ENCODE data around the gene TDRD9. TPM values are rescaled to one million over a fixed set of nuclear protein-coding genes. Genes with fewer than 3 reads are reported as not detected.

TDRD9 gene
- total and polyA plus RNA-seq, 2 experiments from 2014 or later, result 0.24 TPM; not detected in 1

- TF ChIP-seq, protein P1, sequence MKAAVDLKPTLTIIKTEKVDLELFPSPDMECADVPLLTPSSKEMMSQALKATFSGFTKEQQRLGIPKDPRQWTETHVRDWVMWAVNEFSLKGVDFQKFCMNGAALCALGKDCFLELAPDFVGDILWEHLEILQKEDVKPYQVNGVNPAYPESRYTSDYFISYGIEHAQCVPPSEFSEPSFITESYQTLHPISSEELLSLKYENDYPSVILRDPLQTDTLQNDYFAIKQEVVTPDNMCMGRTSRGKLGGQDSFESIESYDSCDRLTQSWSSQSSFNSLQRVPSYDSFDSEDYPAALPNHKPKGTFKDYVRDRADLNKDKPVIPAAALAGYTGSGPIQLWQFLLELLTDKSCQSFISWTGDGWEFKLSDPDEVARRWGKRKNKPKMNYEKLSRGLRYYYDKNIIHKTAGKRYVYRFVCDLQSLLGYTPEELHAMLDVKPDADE (IDR thresholded peaks at IDR 0.05), result no peak
- no peak for TF ChIP-seq STAT1 (IDR thresholded peaks at IDR 0.05; ENCODE audit: unreplicated experiment)
Measured at GRCh38 chr14:103995876-103996275, 67.6 kb downstream of the TDRD9 start (continued).

- Histone ChIP-seq H3K9me2 (ENCODE audit: insufficient read depth) (no peaks in the 10 kb centered on the region), H3K27ac (ENCODE audit: low read depth) (no peak overlapping the region), H3K79me2 (replicated peaks; ENCODE audit: insufficient read depth) (no peaks in the 10 kb centered on the region), H4K20me1 (replicated peaks; ENCODE audit: insufficient read depth) (no peaks in the 10 kb centered on the region), H3F3A (replicated peaks; ENCODE audit: low read depth) (no peaks in the 10 kb centered on the region), H3K4me3 (no peak overlapping the region), H2AFZ (no peak overlapping the region), H3K27me3 (ENCODE audit: insufficient read depth) (no peaks in the 10 kb centered on the region), H3K4me2 (no peak overlapping the region), H3K36me3 (ENCODE audit: insufficient read depth) (no peaks in the 10 kb centered on the region), H3K4me1 (ENCODE audit: insufficient read depth) (peaks cover 9% of the 10 kb centered on the region; the same call in 1 of the 2 replicates)
- no peaks in the 10 kb centered on the region for H3K27me3 Mint-ChIP-seq (ENCODE audit: insufficient read depth, low read depth, poor library complexity)
- H3K27ac Mint-ChIP-seq, result no peak overlapping the region
- H3K9me3 Mint-ChIP-seq, result no peaks in the 10 kb centered on the region
- ATAC-seq (no peak), DNase-seq (ENCODE audit: low spot score) (no peak)
- no peaks in the 10 kb centered on the region for H3K36me3 Mint-ChIP-seq (ENCODE audit: low read depth)
- peaks cover 5% of the 10 kb centered on the region; the same call in 2 of the 3 replicates for H3K4me1 Mint-ChIP-seq
- H3K4me3 Mint-ChIP-seq, result no peak overlapping the region
- TF ChIP-seq NANOG (IDR thresholded peaks at IDR 0.05; ENCODE audit: borderline replicate concordance), result no peak
- TF ChIP-seq ZNF114 (CRISPR knock-in tag; IDR thresholded peaks at IDR 0.05), result no peak
- TF ChIP-seq CTCF (conservative IDR thresholded peaks at IDR 0.05; ENCODE audit: low read depth in 2 of 2), result no peak
- TF ChIP-seq, protein P2, sequence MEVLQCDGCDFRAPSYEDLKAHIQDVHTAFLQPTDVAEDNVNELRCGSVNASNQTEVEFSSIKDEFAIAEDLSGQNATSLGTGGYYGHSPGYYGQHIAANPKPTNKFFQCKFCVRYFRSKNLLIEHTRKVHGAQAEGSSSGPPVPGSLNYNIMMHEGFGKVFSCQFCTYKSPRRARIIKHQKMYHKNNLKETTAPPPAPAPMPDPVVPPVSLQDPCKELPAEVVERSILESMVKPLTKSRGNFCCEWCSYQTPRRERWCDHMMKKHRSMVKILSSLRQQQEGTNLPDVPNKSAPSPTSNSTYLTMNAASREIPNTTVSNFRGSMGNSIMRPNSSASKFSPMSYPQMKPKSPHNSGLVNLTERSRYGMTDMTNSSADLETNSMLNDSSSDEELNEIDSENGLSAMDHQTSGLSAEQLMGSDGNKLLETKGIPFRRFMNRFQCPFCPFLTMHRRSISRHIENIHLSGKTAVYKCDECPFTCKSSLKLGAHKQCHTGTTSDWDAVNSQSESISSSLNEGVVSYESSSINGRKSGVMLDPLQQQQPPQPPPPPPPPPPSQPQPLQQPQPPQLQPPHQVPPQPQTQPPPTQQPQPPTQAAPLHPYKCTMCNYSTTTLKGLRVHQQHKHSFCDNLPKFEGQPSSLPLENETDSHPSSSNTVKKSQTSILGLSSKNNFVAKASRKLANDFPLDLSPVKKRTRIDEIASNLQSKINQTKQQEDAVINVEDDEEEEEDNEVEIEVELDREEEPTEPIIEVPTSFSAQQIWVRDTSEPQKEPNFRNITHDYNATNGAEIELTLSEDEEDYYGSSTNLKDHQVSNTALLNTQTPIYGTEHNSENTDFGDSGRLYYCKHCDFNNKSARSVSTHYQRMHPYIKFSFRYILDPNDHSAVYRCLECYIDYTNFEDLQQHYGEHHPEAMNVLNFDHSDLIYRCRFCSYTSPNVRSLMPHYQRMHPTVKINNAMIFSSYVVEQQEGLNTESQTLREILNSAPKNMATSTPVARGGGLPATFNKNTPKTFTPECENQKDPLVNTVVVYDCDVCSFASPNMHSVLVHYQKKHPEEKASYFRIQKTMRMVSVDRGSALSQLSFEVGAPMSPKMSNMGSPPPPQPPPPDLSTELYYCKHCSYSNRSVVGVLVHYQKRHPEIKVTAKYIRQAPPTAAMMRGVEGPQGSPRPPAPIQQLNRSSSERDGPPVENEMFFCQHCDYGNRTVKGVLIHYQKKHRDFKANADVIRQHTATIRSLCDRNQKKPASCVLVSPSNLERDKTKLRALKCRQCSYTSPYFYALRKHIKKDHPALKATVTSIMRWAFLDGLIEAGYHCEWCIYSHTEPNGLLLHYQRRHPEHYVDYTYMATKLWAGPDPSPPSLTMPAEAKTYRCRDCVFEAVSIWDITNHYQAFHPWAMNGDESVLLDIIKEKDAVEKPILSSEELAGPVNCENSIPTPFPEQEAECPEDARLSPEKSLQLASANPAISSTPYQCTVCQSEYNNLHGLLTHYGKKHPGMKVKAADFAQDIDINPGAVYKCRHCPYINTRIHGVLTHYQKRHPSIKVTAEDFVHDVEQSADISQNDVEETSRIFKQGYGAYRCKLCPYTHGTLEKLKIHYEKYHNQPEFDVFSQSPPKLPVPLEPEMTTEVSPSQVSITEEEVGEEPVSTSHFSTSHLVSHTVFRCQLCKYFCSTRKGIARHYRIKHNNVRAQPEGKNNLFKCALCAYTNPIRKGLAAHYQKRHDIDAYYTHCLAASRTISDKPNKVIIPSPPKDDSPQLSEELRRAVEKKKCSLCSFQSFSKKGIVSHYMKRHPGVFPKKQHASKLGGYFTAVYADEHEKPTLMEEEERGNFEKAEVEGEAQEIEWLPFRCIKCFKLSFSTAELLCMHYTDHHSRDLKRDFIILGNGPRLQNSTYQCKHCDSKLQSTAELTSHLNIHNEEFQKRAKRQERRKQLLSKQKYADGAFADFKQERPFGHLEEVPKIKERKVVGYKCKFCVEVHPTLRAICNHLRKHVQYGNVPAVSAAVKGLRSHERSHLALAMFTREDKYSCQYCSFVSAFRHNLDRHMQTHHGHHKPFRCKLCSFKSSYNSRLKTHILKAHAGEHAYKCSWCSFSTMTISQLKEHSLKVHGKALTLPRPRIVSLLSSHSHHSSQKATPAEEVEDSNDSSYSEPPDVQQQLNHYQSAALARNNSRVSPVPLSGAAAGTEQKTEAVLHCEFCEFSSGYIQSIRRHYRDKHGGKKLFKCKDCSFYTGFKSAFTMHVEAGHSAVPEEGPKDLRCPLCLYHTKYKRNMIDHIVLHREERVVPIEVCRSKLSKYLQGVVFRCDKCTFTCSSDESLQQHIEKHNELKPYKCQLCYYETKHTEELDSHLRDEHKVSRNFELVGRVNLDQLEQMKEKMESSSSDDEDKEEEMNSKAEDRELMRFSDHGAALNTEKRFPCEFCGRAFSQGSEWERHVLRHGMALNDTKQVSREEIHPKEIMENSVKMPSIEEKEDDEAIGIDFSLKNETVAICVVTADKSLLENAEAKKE (CRISPR knock-in tag; IDR thresholded peaks at IDR 0.05), result no peak
- TF ChIP-seq JUNB (IDR thresholded peaks at IDR 0.05; ENCODE audit: unreplicated experiment), result no peak
- no peak for TF ChIP-seq EZH2 (IDR thresholded peaks at IDR 0.05; ENCODE audit: low read depth, unreplicated experiment)
- no peak for TF ChIP-seq EZH2phosphoT487 (IDR thresholded peaks at IDR 0.05; ENCODE audit: unreplicated experiment)
- TF ChIP-seq ZNF331 (CRISPR knock-in tag; IDR thresholded peaks at IDR 0.05; ENCODE audit: low read depth), result no peak
- TF ChIP-seq STAT1 (IDR thresholded peaks at IDR 0.05; ENCODE audit: unreplicated experiment), result no peak
- TF ChIP-seq POLR2AphosphoS5 (IDR thresholded peaks at IDR 0.05; ENCODE audit: low read depth), result no peak
- TF ChIP-seq, protein P3, sequence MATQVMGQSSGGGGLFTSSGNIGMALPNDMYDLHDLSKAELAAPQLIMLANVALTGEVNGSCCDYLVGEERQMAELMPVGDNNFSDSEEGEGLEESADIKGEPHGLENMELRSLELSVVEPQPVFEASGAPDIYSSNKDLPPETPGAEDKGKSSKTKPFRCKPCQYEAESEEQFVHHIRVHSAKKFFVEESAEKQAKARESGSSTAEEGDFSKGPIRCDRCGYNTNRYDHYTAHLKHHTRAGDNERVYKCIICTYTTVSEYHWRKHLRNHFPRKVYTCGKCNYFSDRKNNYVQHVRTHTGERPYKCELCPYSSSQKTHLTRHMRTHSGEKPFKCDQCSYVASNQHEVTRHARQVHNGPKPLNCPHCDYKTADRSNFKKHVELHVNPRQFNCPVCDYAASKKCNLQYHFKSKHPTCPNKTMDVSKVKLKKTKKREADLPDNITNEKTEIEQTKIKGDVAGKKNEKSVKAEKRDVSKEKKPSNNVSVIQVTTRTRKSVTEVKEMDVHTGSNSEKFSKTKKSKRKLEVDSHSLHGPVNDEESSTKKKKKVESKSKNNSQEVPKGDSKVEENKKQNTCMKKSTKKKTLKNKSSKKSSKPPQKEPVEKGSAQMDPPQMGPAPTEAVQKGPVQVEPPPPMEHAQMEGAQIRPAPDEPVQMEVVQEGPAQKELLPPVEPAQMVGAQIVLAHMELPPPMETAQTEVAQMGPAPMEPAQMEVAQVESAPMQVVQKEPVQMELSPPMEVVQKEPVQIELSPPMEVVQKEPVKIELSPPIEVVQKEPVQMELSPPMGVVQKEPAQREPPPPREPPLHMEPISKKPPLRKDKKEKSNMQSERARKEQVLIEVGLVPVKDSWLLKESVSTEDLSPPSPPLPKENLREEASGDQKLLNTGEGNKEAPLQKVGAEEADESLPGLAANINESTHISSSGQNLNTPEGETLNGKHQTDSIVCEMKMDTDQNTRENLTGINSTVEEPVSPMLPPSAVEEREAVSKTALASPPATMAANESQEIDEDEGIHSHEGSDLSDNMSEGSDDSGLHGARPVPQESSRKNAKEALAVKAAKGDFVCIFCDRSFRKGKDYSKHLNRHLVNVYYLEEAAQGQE (IDR thresholded peaks at IDR 0.05; ENCODE audit: unreplicated experiment), result no peak
- no peak for TF ChIP-seq CREB1 (CRISPR knock-in tag; IDR thresholded peaks at IDR 0.05; ENCODE audit: low read depth)
Measured at GRCh38 chr14:103997391-103997790, 69.1 kb downstream of the TDRD9 start.

Measured in GM23338 (cell line).